Suppressor macrophage treated with lipopolysaccharide for 4 hours (primary cell): ENCODE measurements around the gene FBXL13.
"Not testable (repeated sequence)": the region's sequence is repeated elsewhere in the genome, so short reads cannot be mapped to it uniquely, and the experiment has no call there.

Experiments
- DNase-seq: peaks from one replicate; pipeline ENCODE4 v3.0.0-alpha.2; 2020

FBXL13 gene

DNA sequence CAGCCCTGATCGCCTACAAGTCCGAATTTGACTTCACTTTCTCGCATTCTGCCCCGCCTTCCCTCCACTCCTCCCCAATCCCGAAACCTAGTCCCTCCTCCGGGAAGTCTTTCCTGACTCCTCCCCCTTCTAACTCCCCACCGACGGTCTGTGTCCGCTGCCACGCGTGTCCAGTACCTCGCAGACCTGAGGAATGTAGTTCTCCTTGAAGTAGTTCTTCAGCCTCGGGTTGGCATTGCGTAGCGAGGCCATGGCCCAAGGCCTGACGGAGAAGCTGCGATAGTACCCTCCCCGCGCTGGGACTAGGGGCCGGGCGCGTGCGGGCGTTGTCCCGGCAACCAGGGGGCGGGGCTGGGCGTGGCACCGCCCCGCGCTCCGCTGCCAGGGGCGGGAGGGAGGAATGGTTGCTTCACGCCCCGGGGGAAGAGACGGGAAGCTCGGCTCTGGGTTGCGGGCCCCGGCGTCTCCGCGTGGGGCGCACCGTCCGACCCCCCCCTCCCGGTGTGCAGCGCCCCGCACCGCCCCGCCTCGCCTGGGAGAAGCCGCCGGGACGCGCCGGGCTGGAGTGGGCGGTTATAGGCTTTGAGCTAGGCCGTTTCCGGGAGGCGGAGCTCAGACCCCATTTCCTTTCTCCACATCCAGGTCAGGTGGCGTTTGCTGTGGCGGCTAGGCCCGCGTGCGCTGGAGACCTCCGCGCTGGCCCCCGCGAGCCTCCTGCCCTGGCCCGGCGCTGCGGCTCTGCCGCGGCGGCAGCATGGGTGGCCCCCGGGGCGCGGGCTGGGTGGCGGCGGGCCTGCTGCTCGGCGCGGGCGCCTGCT is at the start of gene FBXL13, which contains the start of gene ARMC10:
Gene FBXL13, minus strand, starts transcription at position 278 of the 818 bp plus-strand sequence.
Gene ARMC10, plus strand, starts transcription at position 622 of the 818 bp plus-strand sequence. Its CDS starts 133 bp downstream, at position 755.
- DNase-seq: peak; percentile 96

DNA sequence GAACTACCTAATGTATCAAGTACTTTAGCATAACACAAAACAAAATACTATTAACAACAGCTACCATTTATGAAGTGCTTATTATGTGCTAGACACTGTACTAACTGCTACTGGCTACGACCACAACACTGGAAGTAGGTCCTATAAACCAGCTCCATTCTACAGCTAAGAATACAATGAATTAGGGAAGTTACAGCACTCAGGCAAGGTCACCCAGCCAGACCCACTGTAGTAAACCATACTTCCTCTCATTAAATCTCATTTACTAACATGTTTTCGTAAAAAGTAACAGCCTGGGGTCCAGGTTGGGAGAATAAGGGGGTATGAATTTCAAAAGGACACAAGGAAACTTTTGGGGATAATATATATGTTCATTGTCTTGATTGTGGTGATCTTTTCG is 48.9 kb upstream of the FBXL13 start:
- no peak for DNase-seq

DNA sequence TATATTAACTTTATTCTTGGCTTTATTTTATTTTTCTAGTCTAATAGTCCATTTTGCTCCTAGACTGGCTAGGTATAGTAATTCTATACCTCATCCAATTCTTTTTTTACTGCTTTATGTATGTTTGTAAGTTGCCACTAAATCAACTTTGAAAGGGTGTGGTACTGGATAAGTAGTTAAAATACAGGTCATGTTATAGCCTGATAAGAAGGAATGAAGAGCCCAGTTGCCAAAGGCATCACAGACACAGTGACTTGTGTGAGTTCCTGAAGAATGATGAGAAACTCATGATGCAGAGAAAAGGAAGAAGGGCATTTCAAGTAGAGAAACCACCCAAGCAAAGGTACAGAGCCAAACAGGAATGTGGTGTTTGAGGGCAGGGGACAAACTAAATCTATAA is 47.0 kb upstream of the FBXL13 start:
- DNase-seq: no peak

DNA sequence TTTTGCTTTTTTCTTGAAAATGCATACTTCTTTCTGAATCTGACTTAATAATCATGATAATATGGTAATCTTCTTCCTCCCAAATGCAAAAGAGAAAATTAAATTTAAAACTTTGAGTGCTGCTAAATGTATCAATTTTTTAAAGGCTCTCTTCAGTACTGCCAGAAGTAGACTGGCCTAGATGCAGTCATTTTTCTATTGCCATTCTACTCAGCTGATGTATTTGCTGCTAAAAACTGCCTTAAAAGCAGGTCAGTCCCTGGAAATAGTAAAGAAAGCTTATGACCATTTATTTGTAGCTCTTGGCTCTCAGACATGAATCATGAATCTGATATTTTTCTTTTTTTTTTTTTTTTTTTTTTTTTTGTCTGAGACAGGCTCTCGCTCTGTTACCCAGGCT is 45.8 kb upstream of the FBXL13 start:
- no peak for DNase-seq

DNA sequence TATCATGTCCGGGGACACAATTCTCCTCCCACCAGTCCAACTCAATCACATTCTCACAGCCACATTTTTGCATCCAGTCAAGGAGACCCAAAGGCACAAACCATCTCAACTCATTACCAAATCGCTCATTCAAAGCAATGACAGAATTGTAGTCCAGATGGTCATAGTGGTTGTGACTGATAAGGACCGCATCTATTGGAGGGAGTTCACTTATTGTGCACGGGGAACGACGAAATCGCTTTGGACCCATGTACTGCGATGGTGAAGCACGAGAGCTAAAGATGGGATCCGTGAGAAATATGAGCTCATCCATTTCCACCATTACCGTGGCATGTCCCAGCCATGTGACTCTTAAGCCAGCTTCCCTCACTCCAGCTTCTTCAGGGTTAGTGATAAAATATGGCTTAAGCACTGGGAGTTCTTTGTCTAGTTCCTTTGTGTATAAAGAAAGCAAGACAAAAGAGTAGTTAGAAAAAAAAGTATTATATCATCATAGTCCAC is 45.2 kb upstream of the FBXL13 start:
- DNase-seq: no peak

DNA sequence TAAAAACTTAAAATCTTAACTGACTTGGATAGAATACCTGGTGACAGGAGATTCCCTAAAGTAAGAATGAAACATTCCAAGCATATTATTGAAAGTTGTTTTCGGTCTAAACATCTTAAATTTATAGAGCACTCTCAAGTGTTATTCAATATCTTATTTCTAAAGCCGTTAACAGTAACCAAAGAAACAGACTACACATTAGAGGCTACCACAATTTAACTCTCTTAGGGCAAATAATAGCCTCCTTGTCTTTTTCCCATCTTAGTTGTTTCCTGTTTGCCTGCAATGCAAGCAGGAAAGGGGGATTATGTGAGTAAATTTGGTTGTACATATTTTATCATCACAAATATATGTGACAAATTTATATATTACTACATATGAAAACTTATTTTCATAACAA is 42.9 kb upstream of the FBXL13 start:
- no peak for DNase-seq

DNA sequence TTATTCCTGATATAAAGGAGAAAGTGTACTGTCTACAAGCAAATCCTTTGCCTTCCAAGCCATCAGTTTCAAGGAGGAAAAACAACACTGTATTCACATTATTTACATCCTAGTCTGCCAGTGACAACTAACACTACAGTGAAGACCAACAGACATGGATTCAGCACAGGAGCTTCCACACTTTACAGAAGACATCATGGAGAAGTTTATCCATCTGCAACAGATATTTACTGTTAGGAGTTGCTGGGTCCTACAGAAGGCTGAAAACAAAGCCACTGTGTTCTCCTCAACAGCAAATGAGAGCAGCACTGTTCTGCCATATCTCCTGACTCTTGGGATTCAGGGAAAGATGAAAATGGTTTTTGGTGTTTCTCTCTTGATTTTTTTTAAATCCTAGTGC is 42.4 kb upstream of the FBXL13 start:
- DNase-seq: no peak

DNA sequence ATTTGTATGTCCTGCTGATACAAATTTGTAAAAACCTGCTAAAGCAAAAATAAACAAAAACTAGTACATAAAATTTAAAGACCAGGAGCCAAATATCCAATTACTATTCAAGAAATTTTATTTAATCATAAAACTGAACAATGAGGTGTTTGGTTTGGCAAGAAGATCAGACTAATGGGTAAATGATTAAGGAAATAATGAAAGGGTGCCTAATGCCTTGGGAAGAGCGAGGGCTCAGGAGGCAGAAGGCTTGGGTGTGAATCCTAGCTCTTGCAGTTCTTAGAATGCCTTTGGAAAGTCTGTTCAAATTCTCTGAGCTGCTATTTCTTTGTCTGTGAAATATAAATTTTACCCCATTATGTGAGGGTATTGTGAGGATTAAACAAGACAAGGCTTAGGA is 41.9 kb upstream of the FBXL13 start:
- DNase-seq: no peak

DNA sequence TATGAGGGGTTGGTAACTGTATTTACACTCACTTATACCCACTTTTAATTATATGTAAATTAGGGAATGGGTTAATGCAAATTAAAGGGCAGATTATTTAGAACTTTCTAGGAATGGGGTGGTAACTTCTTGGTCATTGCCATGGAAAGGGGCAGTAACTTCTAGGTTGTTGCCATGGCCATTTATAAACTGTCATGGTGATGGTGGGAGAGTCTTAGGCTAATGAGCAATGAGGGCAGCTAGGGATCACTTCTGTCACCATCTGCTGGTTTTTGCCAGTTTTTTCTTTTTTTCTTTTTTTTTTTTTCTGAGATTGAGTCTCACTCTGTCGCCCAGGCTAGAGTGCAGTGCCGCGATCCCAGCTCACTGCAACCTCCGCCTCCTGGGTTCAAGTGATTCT is 41.2 kb upstream of the FBXL13 start:
- no peak for DNase-seq

DNA sequence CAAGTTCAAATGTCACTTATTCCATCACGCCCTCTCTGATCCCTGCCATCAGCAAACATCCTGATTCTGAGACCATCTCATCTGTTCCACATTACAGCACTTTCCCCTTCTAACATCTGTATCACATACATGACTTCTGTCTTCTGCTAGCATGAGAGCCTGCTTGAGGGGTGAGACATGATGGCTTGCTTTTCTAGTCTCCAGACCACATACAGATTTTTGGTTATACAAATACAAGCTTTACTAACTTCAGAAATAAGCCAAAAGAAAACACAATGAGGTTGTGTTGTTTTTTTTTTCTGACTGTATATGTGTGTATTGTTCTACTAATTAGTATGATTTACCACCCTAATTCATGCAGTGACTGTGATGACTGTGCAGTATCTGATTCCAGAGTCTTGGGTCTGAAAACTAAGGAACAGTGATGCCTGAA is 40.0 kb upstream of the FBXL13 start:
- DNase-seq: no peak

DNA sequence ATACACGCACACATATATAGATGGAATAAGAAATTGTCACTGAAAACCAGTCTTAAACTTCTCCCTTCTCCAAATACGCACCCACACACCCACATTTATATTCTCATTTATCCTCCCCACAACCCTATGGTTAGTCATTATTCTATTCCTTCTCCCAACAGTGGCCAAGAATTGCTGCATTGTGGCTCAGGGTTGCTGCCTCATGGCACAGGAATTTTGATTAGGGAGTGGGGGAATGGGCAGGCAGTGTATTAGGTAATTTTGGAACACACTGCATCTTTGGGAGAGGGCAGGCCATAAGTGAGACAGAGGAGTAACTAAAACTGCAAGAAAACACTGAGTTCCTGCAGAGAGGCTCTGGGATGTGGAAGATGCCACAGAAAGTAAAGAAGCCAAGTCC is 38.6 kb upstream of the FBXL13 start:
- no peak for DNase-seq

DNA sequence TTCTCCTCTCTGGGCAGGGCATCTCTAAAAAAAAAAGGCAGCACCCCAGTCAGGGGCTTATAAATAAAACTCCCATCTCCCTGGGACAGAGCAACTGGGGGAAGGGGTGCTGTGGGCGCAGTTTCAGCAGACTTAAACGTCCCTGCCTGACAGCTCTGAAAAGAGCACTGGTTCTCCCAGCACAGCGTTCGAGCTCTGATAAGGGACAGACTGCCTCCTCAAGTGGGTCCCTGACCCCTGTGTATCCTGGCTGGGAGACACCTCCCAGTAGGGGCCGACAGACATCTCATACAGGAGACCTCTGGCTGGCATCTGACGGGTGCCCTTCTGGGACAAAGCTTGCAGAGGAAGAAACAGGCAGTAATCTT is 32.1 kb upstream of the FBXL13 start:
- not testable (repeated sequence) for DNase-seq

DNA sequence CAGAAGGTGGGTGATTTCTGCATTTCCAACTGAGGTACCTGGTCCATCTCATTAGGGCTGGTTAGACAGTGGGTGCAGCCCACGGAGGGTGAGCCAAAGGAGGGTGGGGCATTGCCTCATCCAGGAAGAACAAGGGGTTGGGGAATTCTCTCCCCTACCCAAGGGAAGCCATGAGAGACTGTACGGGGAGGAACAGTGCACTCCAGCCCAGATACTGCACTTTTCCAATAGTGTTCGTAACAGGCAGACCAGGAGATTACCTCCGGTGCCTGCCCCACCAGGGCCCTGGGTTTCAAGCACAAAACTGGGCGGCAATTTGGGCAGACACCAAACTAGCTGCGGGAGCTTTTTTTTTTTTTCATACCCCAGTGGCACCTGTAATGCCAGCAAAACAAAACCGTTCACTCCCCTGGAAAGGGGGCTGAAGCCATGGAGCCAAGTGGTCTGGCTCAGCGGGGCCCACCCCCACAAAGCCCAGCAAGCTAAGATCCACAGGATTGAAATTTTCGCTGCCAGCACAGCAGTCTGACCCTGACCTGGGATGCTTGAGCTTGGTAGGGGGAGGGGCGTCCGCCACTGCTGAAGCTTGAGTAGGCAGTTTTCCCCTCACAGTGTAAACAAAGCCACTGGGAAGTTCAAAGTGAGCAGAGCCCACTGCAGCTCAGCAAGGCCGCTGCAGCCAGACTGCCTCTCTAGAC is 31.6 kb upstream of the FBXL13 start:
- no peak for DNase-seq

DNA sequence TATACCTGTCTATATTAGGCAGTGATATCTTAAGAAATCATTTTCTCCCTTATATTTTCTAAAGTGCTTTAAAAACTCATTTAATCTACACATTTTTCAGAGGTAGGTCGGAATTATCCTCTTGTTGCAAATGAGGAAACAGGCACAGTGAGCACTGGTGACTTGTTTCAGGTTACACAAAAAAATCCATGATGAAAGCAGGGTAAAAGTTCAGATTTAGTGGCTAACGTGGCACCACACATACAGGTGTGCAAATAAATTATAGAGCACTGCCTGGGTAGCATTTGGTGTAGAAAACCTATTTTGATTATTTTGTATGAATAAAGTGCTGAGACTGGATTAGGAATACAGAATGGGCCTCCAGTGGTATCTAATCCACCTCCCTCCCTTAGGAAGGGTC is 26.9 kb upstream of the FBXL13 start:
- DNase-seq: no peak

DNA sequence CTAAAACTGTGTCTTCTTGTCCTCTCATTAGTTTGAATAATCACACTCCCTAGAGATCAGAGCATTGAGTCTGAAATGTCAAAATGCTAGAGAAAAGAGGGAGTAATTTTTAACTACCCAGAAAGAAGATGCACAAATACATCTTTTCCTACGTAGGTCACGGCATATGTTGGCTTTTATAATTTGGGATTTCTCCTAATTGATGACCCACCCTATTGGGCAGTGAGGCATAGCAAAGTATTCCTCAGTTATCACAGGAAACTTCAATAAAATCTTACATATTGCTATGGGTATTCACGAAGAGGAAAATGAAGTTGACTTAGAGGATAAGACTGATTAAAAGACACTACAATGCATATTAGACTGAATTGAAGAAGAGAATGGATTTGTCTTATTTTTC is 25.8 kb upstream of the FBXL13 start:
- DNase-seq: no peak

DNA sequence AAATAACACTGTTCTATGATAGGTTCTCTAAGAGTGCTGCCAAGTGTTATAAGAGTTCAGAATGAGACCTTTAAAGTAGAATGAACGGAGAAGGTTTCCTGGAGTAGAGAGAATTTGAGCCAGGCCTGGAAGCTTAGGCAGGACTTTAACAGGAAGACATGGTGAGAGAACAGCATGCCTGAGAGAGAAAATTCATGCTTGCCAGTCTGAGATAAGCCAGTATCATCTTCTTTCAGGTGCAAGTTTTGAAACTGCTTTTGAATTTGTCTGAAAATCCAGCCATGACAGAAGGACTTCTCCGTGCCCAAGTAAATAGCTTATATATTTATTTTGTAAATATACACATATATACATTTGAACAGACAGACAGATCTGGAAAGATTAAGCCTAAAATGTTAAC is 22.4 kb upstream of the FBXL13 start:
- DNase-seq: no peak

DNA sequence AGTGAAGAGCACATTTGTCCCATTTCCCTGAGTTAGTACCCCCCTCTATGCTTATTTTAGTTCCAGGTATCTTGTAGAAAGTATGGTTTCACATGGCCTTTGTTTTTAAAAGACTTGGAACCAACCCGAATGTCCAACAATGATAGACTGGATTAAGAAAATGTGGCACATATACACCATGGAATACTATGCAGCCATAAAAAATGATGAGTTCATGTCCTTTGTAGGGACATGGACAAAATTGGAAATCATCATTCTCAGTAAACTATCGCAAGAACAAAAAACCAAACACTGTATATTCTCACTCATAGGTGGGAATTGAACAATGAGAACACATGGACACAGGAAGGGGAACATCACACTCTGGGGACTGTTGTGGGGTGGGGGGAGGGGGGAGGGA is 21.0 kb upstream of the FBXL13 start:
- DNase-seq: not testable (repeated sequence)

DNA sequence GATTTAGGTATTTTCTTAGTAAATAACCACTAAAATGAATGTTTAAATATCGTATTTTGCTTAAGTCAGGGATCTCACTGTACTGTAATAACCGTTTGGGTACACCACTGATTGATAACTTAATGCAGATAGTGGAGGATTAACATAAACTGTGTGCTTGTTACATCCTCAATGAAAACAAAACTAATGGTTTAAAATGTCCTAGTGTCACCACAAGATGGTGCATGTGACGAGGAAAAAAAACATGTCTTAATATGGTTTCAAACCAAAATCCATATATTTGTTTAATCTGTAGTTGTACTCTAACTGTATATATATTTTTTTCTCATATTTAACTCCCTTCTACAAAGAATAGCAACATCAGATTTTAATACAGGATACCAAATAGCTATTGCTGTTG is 19.5 kb upstream of the FBXL13 start:
- no peak for DNase-seq

DNA sequence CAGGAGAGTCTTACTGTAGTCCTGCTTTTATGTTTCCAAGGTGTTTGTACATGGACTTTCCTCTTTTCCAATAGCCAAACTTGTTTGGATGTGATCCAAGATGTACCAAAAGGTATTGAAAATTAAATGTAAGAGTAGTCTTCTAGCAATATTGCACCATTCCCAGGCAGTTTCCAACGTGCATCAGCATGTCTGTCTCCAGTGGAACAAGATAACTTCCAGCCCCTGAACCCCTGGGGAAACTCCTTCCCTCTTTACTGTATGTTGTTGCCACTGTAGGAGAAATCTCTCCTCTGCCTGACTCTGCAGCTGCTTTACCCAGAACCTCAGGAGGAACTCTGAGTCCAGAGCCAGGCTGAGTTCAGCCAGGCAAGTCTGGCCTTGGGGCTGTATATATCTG is 18.8 kb upstream of the FBXL13 start:
- no peak for DNase-seq

DNA sequence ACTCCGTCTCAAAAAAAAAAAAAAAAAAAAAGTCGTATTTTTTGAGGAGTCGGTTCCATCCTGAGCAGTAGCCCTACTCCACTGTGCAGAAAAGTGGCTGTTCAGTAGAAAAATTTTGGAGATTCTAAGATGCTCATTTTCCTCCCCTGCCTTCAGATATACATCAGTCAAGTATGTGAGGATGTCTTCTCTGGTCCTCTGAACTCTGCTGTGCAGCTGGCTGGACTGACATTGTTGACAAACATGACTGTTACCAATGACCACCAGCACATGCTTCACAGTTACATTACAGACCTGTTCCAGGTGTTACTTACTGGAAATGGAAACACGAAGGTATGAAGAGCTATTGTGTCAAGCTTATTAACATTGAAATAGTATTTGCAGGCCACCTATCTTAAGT is 17.7 kb upstream of the FBXL13 start:
- DNase-seq: not testable (repeated sequence)

DNA sequence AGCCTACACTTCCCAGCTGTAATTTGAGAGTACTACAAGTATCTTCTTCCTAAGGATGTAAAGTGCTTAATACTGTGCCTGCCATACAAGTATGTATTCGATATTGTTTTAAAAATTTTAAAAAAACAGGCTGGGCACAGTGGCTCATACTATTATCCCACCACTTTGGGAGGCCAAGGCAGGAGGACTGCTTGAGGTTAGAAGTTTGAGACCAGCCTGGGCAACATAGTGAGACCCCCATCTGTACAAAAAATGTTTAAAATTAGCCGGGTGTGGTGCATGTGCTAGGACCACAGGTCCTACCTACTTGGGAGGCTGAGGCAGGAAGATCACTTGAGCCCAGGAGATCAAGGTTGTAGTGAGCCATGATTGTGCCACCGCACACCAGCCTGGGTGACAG is 8.6 kb upstream of the FBXL13 start:
- no peak for DNase-seq

DNA sequence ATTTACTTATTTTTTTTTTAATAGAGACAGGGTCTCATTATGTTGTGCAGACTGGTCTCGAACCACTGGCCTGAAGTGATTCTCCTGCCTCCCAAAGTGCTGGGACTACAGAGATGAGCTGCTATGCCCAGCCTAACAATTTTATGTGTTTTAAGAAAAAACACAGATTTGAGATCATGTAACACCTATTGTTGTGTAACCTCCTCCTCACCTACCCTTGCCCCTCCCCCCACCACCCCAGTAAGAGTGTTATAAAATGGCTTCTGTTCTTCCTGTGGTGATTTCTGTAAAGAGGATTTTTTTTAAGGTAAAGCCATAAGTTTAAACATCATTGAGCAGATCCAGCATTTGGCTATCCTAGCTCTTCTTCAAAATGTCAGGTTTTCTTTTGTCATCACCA is 7.9 kb upstream of the FBXL13 start:
- DNase-seq: no peak

DNA sequence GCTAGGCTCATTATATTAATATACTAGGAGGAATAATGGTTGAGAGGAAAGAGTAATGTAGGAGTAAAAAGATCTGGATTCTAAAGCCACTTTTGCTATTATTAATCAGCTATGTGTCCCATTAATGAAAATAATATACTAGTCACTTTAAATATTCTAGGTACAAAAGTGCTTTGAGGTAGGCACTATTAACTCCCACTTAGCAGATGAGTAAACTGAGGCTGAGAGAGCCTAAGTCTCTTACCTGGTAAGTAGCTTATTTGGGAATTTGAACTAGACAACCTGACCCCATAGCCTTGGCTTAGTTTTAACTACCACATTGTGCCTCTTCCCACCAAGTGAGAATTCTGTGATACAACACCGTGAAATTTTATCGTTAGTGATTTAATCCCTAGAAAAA is 6.3 kb upstream of the FBXL13 start:
- no peak for DNase-seq

DNA sequence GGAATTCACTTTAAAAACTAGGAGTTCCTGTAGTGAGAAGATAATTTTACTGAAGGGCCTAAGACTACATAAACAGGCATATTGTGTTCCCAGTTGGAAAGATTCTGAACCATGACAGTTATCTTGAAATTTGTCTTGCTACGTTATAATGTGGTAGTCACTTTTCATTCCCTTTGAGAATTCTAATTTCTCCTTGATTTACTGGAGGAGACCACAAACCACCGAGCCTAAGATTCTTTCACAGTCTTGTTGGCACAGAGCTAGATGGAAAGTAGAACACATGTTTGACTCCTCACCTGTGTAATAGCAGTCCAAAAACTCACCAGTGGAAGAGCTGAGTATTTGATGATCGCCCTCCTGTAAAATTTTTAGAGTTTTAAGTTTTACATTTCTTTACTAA is 5.2 kb upstream of the FBXL13 start:
- DNase-seq: no peak
